GM19372 (cell line): ENCODE measurements around the gene NKX6-2.

ENCODE experiments used
- ATAC-seq: cut with Tn5 transposase; IDR thresholded peaks from one replicate; pipeline ENCODE4 v1.9.1; 2021; ENCODE audit warnings: mild to moderate bottlenecking, low read depth, moderate library complexity; ENCODE audit not compliant: unreplicated experiment

NKX6-2 gene

GRCh38 chr10:132813560-132814468 lies 27.9 kb upstream of the NKX6-2 start:
- ATAC-seq = no peak

- ATAC-seq = no peak
Measured at GRCh38 chr10:132813001-132813401, 27.1 kb upstream of the NKX6-2 start.

- no peak for ATAC-seq
Measured at GRCh38 chr10:132812520-132812919, 26.6 kb upstream of the NKX6-2 start.

- ATAC-seq = no peak
Measured at GRCh38 chr10:132811891-132812481, 26.0 kb upstream of the NKX6-2 start.

- no peak for ATAC-seq
Measured at GRCh38 chr10:132810807-132811700, 25.1 kb upstream of the NKX6-2 start.

- no peak for ATAC-seq
Measured at GRCh38 chr10:132810141-132810806, 24.3 kb upstream of the NKX6-2 start.

GRCh38 chr10:132809232-132810140 lies 23.5 kb upstream of the NKX6-2 start:
- no peak for ATAC-seq

- no peak for ATAC-seq
Measured at GRCh38 chr10:132808383-132809231, 22.7 kb upstream of the NKX6-2 start.

GRCh38 chr10:132807621-132808049 lies 21.7 kb upstream of the NKX6-2 start:
- ATAC-seq = no peak

GRCh38 chr10:132806561-132807003 lies 20.6 kb upstream of the NKX6-2 start:
- no peak for ATAC-seq

- ATAC-seq = no peak
Measured at GRCh38 chr10:132806110-132806509, 20.2 kb upstream of the NKX6-2 start.

GRCh38 chr10:132805599-132805998 lies 19.7 kb upstream of the NKX6-2 start:
- no peak for ATAC-seq

- no peak for ATAC-seq
Measured at GRCh38 chr10:132804785-132805426, 19.0 kb upstream of the NKX6-2 start.

- no peak for ATAC-seq
Measured at GRCh38 chr10:132804287-132804686, 18.3 kb upstream of the NKX6-2 start.

- ATAC-seq = no peak
Measured at GRCh38 chr10:132803416-132804210, 17.7 kb upstream of the NKX6-2 start.

- ATAC-seq = no peak
Measured at GRCh38 chr10:132802694-132803320, 16.9 kb upstream of the NKX6-2 start.

- no peak for ATAC-seq
Measured at GRCh38 chr10:132802048-132802447, 16.1 kb upstream of the NKX6-2 start.
